ENCODE measurements around the gene MYO6.
A peak's percentile ranks its signal among the peaks of the same experiment; 100 is the strongest.

MYO6 gene

DNA sequence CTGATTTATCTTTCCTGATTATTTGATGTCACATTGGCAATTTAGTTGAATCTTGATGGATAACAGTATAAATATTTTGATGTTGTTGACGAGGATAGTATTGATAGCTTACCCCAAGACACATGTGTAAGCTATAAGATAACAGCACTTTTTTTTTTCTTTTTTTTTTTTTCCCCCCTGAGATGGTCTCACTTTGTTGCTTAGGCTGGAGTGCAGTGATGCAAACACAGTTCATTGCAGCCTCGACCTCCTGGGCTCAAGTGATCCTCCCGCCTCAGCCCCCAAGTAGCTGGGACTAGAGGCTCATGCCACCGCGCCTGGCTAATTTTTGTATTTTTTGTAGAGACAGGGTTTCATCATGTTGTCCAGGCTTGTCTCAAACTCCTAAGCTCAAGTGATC lies 21.8 kb downstream of the MYO6 start:
- FAIRE-seq, result no peak

DNA sequence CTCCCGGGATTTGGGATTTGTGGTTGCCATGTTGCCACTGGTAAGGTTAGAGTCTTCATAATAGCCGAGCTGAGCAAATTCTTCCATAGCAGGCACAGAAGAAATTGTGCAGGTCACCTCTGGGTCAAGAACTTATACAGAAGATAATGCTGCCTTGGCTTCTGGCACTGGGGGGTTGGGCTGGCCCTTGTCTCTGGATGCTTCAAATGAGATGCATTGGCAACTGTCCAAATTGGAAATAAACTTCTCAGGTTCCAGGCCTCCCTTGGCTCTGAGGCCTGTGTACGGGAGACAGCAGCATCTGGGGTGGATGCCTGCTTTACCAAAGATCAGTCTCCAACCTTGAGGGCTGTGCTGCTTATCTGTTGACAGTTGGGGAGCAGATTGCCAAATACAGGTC lies 26.2 kb downstream of the MYO6 start:
- no peak for FAIRE-seq

DNA sequence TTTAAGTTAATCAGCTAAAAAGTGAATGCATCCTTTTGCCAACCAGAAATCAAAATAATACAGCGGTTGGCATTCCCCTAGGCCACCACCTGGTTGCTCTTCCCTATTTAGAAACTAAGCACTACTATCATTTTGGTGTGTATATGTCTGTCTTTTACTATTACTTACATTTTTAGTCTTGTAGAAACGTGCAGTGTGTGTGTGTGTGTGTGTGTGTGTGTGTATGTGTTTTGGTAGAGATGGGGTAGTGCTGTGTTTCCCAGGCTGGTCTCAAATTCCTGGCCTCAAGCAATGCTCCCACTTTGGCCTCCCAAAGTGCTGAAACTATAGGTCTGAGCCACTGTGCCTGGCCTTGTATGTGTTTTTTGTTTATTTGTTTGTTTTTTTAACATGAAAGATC lies 27.4 kb downstream of the MYO6 start:
- FAIRE-seq, result no peak

DNA sequence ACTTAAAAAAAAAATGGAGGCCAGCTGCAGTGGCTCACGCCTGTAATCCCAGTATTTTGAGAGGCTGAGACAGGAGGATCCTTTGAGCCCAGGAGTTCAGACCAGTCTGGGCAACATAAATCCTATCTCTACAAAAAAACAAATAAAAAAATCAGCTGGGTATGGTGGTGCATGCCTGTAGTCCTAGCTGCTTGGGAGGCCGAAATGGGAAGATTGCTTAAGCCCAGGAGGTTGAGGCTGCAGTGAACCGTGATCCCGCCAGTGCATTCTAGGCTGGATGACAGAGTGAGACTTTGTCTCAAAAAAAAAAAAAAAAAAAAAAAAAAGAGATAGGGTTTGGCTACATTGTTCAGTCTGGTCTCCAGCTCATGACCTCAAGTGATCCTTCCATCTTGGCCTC lies 29.7 kb downstream of the MYO6 start:
- no peak for FAIRE-seq

DNA sequence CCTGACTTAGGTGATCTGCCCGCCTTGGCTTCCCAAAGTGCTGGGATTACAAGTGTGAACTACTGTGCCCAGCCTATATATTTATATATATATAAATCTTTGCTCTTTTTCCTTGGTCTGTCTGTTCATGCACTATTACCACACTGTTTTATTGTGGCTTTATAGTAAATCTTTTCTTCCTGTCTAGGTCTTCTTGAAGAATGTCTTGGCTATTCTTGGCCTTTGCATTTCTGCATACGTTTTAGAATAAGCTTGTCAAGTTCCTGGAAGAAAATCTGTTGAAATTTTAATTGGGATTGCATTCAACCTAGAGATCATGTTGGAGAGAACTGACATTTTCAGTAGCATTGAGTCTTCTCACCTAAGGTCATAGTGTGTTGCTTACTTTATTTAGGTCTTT lies 37.1 kb downstream of the MYO6 start:
- no peak for FAIRE-seq

DNA sequence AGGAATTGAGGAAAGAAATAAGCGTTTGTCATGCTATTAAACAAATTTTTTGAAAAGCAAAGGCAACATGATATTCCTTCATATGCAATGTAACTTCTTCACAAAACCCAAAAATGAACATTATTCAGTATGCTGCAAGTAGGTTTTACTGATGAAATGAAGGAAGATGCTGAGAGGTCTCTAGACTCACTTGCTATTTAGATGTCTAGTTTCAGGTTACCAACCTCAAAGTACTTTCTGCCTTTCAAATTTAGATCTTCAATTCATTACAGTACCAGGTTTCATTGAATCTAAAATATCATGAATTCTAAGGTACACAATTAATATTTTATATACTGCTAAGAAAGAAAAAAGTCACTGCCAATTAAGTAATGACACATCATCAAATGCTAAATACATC lies 39.9 kb downstream of the MYO6 start:
- FAIRE-seq, result no peak

DNA sequence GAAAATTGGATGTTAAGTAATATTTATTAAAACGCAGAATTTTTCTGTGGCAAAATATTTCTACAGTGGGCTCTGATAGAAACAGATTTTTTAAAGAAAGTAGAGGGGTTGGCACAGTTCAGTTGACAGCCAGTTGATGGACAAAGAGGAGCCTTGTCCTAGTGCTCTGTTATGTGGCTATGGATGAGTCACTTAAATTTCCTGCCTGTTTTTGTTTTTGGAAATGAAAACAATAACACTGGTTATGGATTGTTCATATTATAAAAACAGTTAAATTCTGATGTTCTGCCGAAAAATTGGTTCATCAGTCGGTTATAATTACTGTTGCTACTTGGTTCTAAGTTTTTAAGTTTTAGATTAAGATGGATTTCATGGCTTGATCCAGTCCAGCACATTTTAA lies 42.8 kb downstream of the MYO6 start:
- FAIRE-seq, result peak; percentile 34

DNA sequence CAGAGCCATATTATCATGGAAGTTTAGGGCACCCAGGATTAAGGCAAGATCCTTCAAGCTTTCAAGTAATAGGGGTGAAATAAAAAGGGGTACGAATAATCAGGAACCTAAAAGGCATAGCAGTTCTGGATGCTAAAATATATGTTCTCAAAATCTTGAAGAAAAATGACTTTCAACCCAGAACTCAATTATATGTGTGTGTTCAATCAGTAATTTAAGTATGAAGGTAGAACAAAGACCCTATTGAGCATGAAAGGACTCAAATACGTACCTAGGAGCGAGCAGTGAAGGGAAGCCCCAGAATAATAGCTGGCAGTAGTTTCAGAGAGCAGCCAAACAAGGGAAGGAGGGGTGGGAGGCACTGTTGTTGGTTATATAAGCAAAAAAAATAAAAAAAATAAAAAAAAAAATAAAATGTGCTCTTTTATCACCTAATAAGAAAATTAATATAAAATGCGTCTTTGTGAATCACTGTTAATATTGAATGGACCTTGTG lies 45.4 kb downstream of the MYO6 start:
- no peak for FAIRE-seq

DNA sequence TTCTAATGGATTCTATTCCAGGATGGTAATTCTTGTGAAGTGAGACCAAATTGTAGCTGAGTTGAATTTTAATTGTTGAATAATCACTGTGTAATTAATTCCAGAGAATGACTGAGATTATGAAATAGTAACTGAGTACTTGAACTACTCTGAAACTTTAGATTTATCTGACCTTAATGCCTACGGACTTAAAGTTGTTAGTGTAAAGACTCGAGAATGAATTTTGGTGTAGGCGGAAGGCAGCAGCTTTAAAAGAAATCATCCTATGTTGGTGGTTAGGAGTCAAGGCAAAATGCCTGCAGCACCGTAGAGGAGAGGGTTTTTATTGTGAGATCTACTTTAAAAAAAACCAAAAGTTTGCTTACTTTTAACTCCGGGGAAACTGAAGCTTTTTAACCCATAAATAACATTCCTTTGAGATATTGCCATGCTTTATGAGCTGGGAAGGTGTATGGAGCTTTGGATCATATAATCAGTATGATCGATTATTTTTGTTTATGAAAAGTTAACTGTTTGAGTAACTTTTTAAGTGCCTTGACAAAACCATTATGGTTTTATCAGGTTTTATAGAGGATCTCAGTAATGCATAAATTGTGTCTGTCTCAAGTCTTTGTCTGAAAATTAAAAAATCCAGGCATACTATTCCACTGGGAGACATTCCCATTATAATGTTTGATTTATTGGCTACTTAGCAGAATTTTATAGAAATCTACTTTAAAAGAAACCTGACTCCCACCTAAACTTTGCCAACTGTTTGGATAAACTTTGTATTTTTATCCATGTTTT lies 46.1 kb downstream of the MYO6 start:
- no peak for FAIRE-seq

DNA sequence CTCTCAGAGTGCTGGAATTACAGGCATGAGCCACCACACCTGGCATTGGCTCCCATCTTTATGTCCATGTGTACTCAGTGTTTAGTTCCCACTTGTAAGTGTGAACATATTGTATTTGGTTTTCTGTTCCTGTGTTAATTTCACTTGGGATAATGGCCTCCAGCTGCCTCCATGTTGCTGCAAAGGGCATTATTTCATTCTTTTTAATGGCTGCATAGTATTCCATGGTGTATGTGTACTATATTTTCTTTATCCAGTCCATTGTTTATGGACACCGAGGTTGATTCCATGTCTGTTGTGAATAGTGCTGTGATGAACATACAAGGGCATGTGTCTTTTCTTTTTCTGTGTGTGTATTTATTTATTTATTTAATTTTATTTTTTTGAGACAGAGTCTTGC lies 47.7 kb downstream of the MYO6 start:
- FAIRE-seq, result no peak

DNA sequence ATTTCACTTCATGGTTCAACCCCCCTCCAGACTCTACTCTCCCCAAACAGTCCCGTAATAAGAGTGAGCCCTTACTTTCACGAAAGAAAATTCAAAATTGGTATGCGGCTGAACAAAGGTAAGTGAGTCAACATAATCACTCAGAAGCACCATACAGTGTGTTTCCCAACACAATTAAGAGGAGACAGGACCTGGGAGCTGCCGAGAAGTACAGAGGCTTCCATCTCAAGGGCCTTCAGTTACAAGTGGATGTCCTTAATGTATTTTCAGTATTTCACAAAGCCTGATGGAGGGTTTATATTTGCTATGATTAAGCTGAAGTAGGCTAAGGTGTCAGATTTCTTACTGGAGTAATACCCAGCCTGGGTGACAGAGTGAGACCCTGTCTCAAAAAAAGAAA lies 51.1 kb downstream of the MYO6 start:
- FAIRE-seq, result no peak

DNA sequence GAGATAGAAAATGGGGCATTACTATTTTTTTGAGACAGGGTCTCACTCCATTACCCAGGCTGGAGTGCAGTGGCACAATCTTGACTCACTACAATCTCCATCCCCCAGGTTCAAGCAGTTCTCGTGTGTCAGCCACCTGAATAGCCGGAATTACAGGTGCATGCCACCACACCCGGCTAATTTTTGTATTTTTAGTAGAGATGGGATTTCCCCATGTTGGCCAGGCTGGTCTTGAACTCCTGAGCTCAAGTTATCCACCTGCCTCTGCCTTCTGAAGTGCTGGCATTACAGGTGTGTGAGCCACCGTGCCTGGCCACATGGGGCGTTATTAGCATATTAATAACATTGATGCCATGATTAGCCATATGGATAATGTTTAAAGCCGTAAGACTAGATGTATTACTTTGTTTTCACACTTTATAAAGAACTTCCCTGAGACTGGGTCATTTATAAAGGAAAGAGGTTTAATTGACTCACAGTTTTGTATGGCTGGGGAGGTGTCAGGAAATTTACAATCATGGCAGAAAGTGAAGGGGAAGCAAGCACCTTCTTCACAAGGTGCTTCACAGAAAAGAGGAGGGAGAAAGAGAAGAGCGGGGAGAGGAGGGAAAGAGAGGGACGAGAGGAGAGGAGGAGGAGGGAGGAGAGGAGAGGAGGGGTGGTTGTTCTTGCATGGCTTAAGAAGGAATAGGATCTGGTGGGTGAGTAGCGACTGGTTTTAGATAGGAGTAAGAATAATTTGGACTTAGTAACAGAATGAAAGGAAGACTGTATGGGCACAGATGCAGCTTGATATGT lies 51.9 kb downstream of the MYO6 start:
- FAIRE-seq, result no peak

DNA sequence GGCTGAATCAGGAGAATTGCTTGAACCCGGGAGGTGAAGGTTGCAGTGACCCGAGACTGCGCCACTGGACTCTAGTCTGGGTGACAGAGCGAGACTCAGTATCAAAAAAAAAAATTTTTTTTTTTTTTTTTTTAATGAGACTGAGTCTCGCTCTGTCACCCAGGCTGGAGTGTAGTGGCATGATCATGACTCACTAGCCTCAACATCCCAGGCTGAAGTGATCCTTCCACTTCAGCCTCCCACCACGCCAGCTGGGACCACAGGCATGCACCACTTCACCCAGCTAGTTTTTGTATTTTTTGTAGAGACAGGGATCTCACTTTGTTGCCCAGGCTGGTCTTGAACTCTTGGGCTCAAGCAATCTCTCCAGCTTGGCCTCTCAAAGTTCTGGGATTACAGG lies 53.3 kb downstream of the MYO6 start:
- FAIRE-seq, result no peak

DNA sequence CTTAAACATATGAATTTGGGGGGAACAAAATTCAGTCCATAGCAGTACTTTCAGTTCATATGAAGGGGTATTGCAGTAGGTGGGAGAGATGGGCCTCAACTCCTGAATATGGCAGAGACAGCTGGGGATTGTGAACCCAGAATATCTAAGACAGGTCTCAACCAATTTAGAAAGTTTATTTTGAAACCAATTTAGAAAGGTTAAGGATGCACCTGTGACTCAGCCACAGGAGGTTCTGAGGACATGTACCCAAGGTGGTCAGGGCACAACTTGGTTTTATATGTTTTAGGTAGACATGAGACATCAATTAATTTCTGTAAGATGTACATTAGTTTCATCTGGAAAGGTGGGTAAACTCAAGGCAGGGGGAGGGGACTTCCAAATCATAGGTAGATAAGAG lies 59.5 kb downstream of the MYO6 start:
- no peak for FAIRE-seq

DNA sequence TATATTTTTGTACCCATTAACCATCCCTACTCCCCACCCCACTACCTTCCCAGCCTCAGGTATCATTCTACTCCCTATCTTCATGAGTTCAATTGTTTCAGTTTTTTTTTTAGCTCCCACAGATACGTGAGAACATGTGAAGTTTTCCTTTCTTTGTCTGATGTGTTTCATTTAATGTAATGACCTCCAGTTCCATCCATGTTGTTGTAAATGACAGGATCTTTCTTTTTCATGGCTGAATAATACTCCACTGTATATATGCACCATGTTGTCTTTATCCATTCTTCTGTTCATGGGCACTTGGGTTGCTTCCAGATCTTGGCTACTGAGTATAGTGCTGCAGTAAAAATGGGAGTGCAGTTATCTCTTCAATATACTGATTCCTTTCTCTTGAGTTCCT lies 63.5 kb downstream of the MYO6 start:
- FAIRE-seq, result no peak

DNA sequence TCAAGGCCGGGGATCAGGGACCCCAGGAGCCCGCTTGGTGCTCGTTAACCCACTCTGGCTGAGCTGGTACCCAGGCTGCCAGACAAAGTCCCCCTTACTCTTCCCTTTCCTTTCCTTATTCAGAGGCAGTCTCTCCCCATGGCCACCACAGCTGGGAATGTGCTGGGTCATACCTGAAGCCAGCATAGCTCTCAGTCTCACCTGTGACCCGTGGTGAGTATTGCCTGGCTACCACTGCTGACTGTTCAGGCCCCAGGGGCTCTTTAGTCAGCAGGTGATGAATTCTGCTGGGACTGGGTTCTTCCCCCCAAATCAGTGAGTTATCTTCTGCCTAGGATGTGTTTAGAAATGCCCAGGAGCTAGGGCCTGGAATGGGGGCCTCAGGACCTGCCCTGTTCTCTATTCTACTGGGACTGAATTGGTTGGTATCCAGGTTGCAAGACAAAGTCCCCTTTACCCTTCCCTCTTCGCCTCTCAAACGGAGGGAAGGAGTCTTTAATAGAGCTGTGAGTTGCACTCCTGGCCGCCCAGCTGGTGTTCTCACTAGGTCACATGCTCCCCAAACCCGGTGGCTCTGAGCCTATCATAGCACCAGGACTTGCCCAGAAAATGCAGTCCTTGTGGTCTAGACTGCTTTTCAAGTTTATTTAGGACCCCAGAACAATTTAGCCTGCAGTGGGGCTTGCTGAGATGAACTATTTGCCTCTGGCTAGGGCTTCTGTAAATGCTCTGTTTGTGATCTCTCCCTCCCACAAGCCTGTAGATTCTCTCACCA lies 64.6 kb downstream of the MYO6 start:
- FAIRE-seq, result no peak

DNA sequence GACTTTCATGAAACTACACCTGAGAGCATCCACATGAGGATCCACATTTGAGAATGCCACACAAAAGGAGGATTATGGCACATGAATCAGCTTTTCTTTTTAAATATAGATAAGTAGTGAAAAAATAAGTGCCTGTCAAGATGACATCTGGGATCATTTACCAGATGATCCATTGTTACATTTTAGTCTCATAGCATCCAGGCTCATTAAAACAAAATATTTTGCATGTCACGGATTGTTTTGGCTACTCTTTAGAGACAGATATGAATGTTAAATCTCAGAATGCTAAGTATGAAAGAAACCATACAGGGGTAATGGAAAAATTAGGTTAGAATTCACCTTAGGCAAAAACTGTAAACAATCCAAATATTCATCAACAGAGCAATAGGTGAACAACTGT lies 66.7 kb downstream of the MYO6 start:
- no peak for FAIRE-seq

DNA sequence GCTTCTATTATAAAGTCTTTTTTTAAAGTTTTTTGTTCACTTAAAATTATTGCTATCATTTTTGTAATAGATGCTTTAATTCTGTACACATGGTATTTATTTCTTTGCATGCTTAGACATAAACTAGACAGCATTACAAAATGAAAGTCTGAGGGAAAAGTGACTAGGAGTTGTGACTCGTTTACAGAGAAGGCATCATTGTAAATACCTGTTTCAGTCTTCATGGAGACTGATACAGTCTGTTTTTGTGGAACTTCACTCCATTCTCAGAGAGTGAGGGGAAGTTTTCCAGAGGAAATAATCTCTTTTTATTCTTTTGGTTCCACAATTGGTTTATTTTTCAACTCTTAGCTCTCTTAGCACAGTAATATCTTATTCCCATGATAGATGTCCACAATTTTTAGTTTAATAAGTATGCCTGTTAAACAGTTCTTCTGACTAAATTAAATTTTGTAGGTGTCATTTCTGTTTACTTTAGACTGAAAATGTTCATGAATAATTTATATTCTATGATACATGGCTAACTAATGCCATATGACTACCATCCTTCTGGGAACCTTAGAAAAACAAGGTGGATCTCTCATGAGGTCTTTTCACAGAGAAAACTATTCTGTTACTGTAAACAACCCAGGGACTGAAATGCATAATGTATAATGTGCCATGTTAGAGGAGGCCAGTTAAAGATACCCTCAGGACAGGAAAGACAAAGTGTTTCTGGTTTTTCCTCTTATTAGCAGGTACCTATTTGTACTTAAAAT lies 69.2 kb downstream of the MYO6 start:
- FAIRE-seq, result no peak

DNA sequence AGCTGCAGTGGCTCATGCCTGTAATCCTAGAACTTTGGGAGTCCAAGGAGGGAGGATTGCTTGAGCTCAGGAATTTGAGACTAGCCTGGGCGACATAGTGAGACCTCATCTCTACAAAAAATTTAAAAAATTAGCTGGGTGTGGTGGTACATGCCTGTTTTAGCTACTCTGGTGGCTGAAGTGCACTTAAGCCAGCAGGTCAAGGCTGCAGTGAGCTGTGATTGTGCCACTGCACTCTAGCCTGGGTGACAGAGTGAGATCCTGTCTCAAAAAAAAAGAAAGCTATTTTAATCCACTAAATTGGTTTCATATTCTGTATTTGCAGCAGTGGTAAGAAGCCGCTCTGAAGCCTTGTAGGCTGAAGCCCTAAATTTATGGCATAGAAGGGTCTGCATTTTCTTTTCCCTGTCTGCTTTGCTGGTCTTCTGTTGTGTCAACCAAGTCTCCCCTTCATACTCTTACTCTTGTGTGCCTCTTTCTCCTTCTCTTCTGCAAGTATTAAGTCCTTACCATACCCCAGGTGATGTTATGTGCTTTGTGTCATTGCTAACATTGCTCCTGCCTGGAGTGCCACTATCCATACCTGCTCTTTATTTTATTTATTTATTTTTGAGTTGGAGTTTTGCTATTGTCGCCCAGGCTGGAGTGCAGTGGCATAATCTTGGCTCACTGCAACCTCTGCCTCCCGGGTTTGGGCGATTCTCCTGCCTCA lies 70.9 kb downstream of the MYO6 start:
- FAIRE-seq, result no peak

DNA sequence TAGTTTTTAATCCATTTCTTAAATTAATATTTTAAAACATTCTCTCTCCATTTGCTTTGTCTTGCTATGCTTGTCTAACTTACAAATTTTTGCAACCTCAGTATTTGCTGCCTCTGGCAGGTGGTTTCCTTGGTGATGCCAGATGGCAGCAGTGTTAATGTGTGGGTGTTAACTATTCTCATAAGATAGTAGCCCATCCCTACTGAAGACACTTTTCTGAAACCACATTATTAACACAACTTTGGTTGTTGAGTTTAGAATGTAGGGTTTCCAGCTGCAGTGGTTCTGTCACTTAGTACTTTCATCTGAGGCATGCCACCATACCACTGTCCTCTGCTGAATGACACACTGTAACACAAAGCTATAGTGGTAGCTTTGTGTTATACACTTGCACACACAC lies 75.1 kb downstream of the MYO6 start:
- no peak for FAIRE-seq

DNA sequence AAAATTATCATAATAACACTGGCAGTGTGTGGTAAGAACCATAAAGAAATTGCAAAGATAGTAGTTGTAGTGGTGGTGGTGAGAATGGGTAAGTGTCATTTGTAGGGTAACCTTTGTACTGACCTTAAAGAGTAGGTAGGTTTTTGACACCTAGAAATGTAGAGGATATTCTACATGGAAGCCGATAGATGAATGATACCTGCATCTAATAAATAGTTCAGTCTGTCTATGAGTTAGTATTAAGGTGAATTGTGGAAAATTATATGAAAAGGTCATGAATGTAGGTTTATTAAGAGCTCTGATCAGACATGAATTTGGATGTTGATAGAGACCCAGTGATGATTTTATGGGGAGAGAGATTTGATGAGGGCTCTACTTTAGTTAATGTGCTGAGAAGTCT lies 78.1 kb downstream of the MYO6 start:
- no peak for FAIRE-seq

Measured in A204.1 (cell line).